Measurements from ENCODE around the gene SCN2A. TPM values are rescaled to one million over a fixed set of nuclear protein-coding genes. Genes with fewer than 3 reads are reported as not detected.

The SCN2A gene
- total and polyA plus RNA-seq, 2 donors, result 0.09 to 0.24 TPM

GRCh38 chr2:165410276-165410675 lies 171.1 kb downstream of the SCN2A start:
- Histone ChIP-seq H3K27me3 (ENCODE audit: control insufficient read depth in 2 of 2, insufficient read depth in 1 of 2, low read length in 1 of 2) (no peaks in the 10 kb centered on the region), H3K27ac (ENCODE audit: low read depth in 1 of 2, low read length in 1 of 2) (no peak overlapping the region), H3K36me3 (ENCODE audit: control insufficient read depth in 2 of 2, insufficient read depth in 2 of 2, low read length in 1 of 2) (no peaks in the 10 kb centered on the region), H3K4me3 (ENCODE audit: low read length in 2 of 2) (no peak overlapping the region), H3K4me1 (ENCODE audit: control insufficient read depth in 2 of 2, insufficient read depth in 2 of 2, low read length in 2 of 2) (no peaks in the 10 kb centered on the region), H3K9me3 (ENCODE audit: control insufficient read depth in 2 of 2, insufficient read depth in 1 of 2, low read length in 1 of 2) (no peaks in the 10 kb centered on the region)
- no peak for DNase-seq (ENCODE audit: low read depth in 6 of 9, low spot score in 9 of 9)

DNA sequence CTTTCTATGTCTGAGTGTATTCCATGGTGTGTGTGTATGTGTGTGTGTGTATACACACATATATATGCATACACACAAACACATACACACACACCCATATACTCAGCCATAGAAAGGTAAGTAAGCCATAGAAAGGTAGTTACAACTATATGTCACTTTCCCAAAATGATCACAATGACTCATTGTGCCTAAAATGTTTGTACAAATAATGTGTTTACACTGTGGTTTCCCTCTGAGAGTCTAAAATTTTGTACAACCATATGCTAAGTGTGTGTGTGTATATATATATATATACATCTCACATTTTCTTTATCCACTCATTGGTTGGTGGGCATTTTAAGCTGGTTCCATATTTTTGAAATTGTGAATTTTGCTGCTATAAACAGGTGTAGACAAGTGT lies 175.0 kb downstream of the SCN2A start:
- Histone ChIP-seq H3K4me1 (ENCODE audit: control insufficient read depth in 2 of 2, insufficient read depth in 2 of 2, low read length in 2 of 2) (no peaks in the 10 kb centered on the region), H3K36me3 (ENCODE audit: control insufficient read depth in 2 of 2, insufficient read depth in 2 of 2, low read length in 1 of 2) (no peaks in the 10 kb centered on the region), H3K9me3 (ENCODE audit: control insufficient read depth in 2 of 2, insufficient read depth in 1 of 2, low read length in 1 of 2) (peaks cover 0 to 3% of the 10 kb centered on the region in 2 donors), H3K27me3 (ENCODE audit: control insufficient read depth in 2 of 2, insufficient read depth in 1 of 2, low read length in 1 of 2) (no peaks in the 10 kb centered on the region), H3K4me3 (ENCODE audit: low read length in 2 of 2) (no peak overlapping the region), H3K27ac (ENCODE audit: low read depth in 1 of 2, low read length in 1 of 2) (no peak overlapping the region)
- no peak for DNase-seq (ENCODE audit: low read depth in 6 of 9, low spot score in 9 of 9)

GRCh38 chr2:165417009-165417408 lies 177.8 kb downstream of the SCN2A start:
- H3K27me3 ChIP-seq (ENCODE audit: control insufficient read depth in 2 of 2, insufficient read depth in 1 of 2, low read length in 1 of 2), result no peaks in the 10 kb centered on the region
- DNase-seq (ENCODE audit: low read depth in 6 of 9, low spot score in 9 of 9), result no peak
- H3K4me3 ChIP-seq (ENCODE audit: low read length in 2 of 2), result no peak overlapping the region
- H3K36me3 ChIP-seq (ENCODE audit: control insufficient read depth in 2 of 2, insufficient read depth in 2 of 2, low read length in 1 of 2), result no peaks in the 10 kb centered on the region
- no peaks in the 10 kb centered on the region for H3K4me1 ChIP-seq (ENCODE audit: control insufficient read depth in 2 of 2, insufficient read depth in 2 of 2, low read length in 2 of 2)
- peaks cover 0 to 3% of the 10 kb centered on the region in 2 donors for H3K9me3 ChIP-seq (ENCODE audit: control insufficient read depth in 2 of 2, insufficient read depth in 1 of 2, low read length in 1 of 2)
- 95% methylated on average over 1 of the region's 1 CpG for WGBS
- H3K27ac ChIP-seq (ENCODE audit: low read depth in 1 of 2, low read length in 1 of 2), result no peak overlapping the region

DNA sequence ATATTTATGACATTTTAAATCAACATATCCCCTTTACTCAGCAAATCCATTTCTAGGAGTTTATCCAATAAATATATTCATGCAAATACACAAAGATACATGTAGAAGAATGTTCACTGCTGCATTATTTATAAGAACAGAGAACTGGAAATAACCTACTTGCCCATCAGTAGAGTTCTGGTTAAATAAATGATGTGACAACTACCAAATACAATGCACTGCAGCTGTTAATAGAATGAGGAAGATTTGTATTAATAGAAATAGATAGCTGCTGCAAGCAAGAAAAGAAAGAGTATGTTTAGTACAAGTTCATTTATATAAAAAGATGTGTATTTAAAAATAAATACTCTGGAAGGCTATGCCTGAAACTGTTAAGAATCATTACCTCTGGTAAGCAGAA lies 181.0 kb downstream of the SCN2A start:
- Histone ChIP-seq H3K9me3 (ENCODE audit: control insufficient read depth in 2 of 2, insufficient read depth in 1 of 2, low read length in 1 of 2) (peaks cover 0 to 11% of the 10 kb centered on the region in 2 donors), H3K4me3 (ENCODE audit: low read length in 2 of 2) (no peak overlapping the region)
- no peak for DNase-seq (ENCODE audit: low read depth in 6 of 9, low spot score in 9 of 9)

DNA sequence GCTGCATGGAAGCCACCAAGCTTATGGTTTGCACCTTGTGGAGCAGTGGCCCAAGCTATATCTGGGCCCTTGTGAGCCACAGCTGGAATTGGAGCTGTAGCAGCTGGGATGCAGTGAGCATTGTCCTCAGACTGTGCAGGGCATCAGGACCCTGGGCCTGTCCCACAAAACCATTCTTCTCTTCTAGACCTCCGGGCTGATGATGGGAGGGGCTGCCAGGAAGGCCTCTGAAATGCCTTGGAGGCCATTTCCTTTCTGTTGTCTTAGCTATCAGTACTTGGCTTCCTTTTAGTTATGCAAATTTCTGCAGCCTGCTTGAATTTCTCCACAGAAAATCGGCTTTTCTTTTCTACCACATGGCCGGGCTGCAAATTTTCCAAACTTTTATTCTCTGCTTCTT lies 183.9 kb downstream of the SCN2A start:
- WGBS, result 94% methylated on average over 3 of the region's 3 CpGs
- Histone ChIP-seq H3K36me3 (ENCODE audit: control insufficient read depth in 2 of 2, insufficient read depth in 2 of 2, low read length in 1 of 2) (no peaks in the 10 kb centered on the region), H3K27ac (ENCODE audit: low read depth in 1 of 2, low read length in 1 of 2) (no peak overlapping the region), H3K4me3 (ENCODE audit: low read length in 2 of 2) (no peak overlapping the region), H3K27me3 (ENCODE audit: control insufficient read depth in 2 of 2, insufficient read depth in 1 of 2, low read length in 1 of 2) (no peaks in the 10 kb centered on the region), H3K4me1 (ENCODE audit: control insufficient read depth in 2 of 2, insufficient read depth in 2 of 2, low read length in 2 of 2) (no peaks in the 10 kb centered on the region), H3K9me3 (ENCODE audit: control insufficient read depth in 2 of 2, insufficient read depth in 1 of 2, low read length in 1 of 2) (peaks cover 0 to 8% of the 10 kb centered on the region in 2 donors)
- DNase-seq (ENCODE audit: low read depth in 6 of 9, low spot score in 9 of 9), result no peak

More for the DNA sequence above, 181.0 kb downstream of the SCN2A start:
- no peaks in the 10 kb centered on the region for H3K27me3 ChIP-seq (ENCODE audit: control insufficient read depth in 2 of 2, insufficient read depth in 1 of 2, low read length in 1 of 2)
- no peak overlapping the region for H3K27ac ChIP-seq (ENCODE audit: low read depth in 1 of 2, low read length in 1 of 2)
- no peaks in the 10 kb centered on the region for H3K36me3 ChIP-seq (ENCODE audit: control insufficient read depth in 2 of 2, insufficient read depth in 2 of 2, low read length in 1 of 2)
- no peaks in the 10 kb centered on the region for H3K4me1 ChIP-seq (ENCODE audit: control insufficient read depth in 2 of 2, insufficient read depth in 2 of 2, low read length in 2 of 2)

DNA sequence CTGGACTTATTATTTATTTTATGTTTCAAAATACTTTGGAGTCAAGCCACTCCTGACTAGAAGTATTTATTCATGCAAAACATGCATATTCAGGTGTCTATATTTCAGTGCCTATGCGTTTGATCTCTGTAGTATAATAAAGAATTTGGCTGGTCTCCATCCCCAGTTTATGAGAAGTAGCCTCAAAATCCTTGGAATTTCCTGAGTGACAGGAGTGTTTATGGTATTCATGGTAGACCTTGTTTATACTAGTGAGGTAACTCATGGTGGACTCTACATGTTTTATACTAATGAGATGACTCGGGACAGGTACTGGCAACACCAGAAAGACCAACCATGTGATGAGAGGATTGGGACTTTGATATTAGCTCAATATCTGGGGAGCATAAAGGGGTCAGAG lies 186.3 kb downstream of the SCN2A start:
- no peak for DNase-seq (ENCODE audit: low read depth in 6 of 9, low spot score in 9 of 9)
- Histone ChIP-seq H3K27ac (ENCODE audit: low read depth in 1 of 2, low read length in 1 of 2) (no peak overlapping the region), H3K4me1 (ENCODE audit: control insufficient read depth in 2 of 2, insufficient read depth in 2 of 2, low read length in 2 of 2) (no peaks in the 10 kb centered on the region), H3K27me3 (ENCODE audit: control insufficient read depth in 2 of 2, insufficient read depth in 1 of 2, low read length in 1 of 2) (no peaks in the 10 kb centered on the region), H3K36me3 (ENCODE audit: control insufficient read depth in 2 of 2, insufficient read depth in 2 of 2, low read length in 1 of 2) (no peaks in the 10 kb centered on the region), H3K4me3 (ENCODE audit: low read length in 2 of 2) (no peak overlapping the region), H3K9me3 (ENCODE audit: control insufficient read depth in 2 of 2, insufficient read depth in 1 of 2, low read length in 1 of 2) (peaks cover 0 to 8% of the 10 kb centered on the region in 2 donors)
- WGBS, result 97% methylated on average over 2 of the region's 2 CpGs

DNA sequence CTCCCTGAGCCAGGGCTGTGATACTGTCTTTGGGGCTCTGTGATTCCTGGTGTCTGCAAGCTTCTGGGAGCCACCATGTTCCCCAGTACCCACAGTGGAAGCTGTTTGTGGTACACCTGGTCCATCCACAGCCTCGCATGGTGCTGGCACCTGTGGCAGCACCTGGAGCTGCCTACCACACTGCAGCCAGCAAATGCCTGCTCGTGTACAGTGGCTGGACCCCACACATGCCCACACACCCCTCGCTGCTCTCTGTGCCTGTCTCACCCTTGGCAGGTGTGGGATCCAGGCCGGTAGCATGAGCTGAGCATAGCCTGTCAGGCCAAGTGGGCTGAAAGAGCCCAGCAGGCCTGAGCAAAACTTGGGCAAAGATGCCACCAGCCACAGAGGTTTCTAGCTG lies 188.5 kb downstream of the SCN2A start:
- H3K4me3 ChIP-seq (ENCODE audit: low read length in 2 of 2), result no peak overlapping the region
- WGBS, result 92% methylated on average over 4 of the region's 4 CpGs
- H3K9me3 ChIP-seq (ENCODE audit: control insufficient read depth in 2 of 2, insufficient read depth in 1 of 2, low read length in 1 of 2), result peaks cover 0 to 6% of the 10 kb centered on the region in 2 donors
- H3K27ac ChIP-seq (ENCODE audit: low read depth in 1 of 2, low read length in 1 of 2), result no peak overlapping the region
- no peaks in the 10 kb centered on the region for H3K27me3 ChIP-seq (ENCODE audit: control insufficient read depth in 2 of 2, insufficient read depth in 1 of 2, low read length in 1 of 2)
- no peaks in the 10 kb centered on the region for H3K36me3 ChIP-seq (ENCODE audit: control insufficient read depth in 2 of 2, insufficient read depth in 2 of 2, low read length in 1 of 2)
- DNase-seq (ENCODE audit: low read depth in 6 of 9, low spot score in 9 of 9), result no peak
- H3K4me1 ChIP-seq (ENCODE audit: control insufficient read depth in 2 of 2, insufficient read depth in 2 of 2, low read length in 2 of 2), result no peaks in the 10 kb centered on the region

GRCh38 chr2:165428926-165429325 lies 189.7 kb downstream of the SCN2A start:
- Histone ChIP-seq H3K4me1 (ENCODE audit: control insufficient read depth in 2 of 2, insufficient read depth in 2 of 2, low read length in 2 of 2) (no peaks in the 10 kb centered on the region), H3K27me3 (ENCODE audit: control insufficient read depth in 2 of 2, insufficient read depth in 1 of 2, low read length in 1 of 2) (no peaks in the 10 kb centered on the region), H3K9me3 (ENCODE audit: control insufficient read depth in 2 of 2, insufficient read depth in 1 of 2, low read length in 1 of 2) (no peaks in the 10 kb centered on the region), H3K36me3 (ENCODE audit: control insufficient read depth in 2 of 2, insufficient read depth in 2 of 2, low read length in 1 of 2) (no peaks in the 10 kb centered on the region), H3K4me3 (ENCODE audit: low read length in 2 of 2) (no peak overlapping the region), H3K27ac (ENCODE audit: low read depth in 1 of 2, low read length in 1 of 2) (no peak overlapping the region)
- no peak for DNase-seq (ENCODE audit: low read depth in 6 of 9, low spot score in 9 of 9)
- 40% methylated on average over 1 of the region's 1 CpG for WGBS

- H3K4me3 ChIP-seq (ENCODE audit: low read length in 2 of 2), result no peak overlapping the region
- DNase-seq (ENCODE audit: low read depth in 6 of 9, low spot score in 9 of 9), result no peak
- H3K4me1 ChIP-seq (ENCODE audit: control insufficient read depth in 2 of 2, insufficient read depth in 2 of 2, low read length in 2 of 2), result no peaks in the 10 kb centered on the region
- H3K27me3 ChIP-seq (ENCODE audit: control insufficient read depth in 2 of 2, insufficient read depth in 1 of 2, low read length in 1 of 2), result no peaks in the 10 kb centered on the region
- H3K27ac ChIP-seq (ENCODE audit: low read depth in 1 of 2, low read length in 1 of 2), result no peak overlapping the region
- no peaks in the 10 kb centered on the region for H3K9me3 ChIP-seq (ENCODE audit: control insufficient read depth in 2 of 2, insufficient read depth in 1 of 2, low read length in 1 of 2)
- no peaks in the 10 kb centered on the region for H3K36me3 ChIP-seq (ENCODE audit: control insufficient read depth in 2 of 2, insufficient read depth in 2 of 2, low read length in 1 of 2)
Measured at GRCh38 chr2:165431014-165431413, 191.8 kb downstream of the SCN2A start.

Data from thymus (tissue), 11 donors.